ENCODE data around the gene GXYLT2. TPM values are rescaled to one million over a fixed set of nuclear protein-coding genes. Genes with fewer than 3 reads are reported as not detected.
A peak's percentile ranks its signal among the peaks of the same experiment; 100 is the strongest.

The GXYLT2 gene
- total and polyA plus RNA-seq, 2 of the 13 experiments (the other 11 are each of a cell fraction or from before 2014, with no cell fraction given) = 4.3 to 6.9 TPM

DNA sequence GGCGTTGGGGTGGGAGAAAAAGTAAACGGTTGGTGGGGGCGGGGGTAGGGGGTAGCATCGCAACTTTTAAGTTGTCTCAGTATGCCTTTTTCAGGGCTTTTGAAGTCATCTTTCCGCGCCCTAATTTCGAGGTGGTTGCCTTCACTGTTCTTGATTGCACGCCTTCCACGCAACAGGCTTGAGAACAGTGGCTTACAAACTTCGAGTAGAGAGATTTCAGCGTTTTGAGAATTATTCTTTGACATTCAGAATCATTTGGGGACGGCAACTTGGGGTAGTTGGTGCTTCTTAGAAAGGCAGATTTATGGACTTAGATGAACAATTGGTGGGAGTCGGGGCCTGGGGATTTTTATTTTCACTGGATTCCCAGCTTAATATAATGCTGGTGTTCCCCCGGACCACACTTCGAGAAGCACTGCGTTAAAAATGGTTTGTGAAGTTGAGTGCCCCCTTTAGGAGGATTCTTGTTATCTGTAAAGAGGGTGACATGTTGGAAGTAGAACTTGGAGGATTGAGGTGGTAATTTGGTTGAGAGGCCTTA, 109.6 kb downstream of the GXYLT2 start (continued):
- TF ChIP-seq, protein P1, sequence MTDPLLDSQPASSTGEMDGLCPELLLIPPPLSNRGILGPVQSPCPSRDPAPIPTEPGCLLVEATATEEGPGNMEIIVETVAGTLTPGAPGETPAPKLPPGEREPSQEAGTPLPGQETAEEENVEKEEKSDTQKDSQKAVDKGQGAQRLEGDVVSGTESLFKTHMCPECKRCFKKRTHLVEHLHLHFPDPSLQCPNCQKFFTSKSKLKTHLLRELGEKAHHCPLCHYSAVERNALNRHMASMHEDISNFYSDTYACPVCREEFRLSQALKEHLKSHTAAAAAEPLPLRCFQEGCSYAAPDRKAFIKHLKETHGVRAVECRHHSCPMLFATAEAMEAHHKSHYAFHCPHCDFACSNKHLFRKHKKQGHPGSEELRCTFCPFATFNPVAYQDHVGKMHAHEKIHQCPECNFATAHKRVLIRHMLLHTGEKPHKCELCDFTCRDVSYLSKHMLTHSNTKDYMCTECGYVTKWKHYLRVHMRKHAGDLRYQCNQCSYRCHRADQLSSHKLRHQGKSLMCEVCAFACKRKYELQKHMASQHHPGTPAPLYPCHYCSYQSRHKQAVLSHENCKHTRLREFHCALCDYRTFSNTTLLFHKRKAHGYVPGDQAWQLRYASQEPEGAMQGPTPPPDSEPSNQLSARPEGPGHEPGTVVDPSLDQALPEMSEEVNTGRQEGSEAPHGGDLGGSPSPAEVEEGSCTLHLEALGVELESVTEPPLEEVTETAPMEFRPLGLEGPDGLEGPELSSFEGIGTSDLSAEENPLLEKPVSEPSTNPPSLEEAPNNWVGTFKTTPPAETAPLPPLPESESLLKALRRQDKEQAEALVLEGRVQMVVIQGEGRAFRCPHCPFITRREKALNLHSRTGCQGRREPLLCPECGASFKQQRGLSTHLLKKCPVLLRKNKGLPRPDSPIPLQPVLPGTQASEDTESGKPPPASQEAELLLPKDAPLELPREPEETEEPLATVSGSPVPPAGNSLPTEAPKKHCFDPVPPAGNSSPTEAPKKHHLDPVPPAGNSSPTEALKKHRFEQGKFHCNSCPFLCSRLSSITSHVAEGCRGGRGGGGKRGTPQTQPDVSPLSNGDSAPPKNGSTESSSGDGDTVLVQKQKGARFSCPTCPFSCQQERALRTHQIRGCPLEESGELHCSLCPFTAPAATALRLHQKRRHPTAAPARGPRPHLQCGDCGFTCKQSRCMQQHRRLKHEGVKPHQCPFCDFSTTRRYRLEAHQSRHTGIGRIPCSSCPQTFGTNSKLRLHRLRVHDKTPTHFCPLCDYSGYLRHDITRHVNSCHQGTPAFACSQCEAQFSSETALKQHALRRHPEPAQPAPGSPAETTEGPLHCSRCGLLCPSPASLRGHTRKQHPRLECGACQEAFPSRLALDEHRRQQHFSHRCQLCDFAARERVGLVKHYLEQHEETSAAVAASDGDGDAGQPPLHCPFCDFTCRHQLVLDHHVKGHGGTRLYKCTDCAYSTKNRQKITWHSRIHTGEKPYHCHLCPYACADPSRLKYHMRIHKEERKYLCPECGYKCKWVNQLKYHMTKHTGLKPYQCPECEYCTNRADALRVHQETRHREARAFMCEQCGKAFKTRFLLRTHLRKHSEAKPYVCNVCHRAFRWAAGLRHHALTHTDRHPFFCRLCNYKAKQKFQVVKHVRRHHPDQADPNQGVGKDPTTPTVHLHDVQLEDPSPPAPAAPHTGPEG (CRISPR knock-in tag; IDR thresholded peaks at IDR 0.05) = no peak
- TF ChIP-seq NR2C2 (CRISPR knock-in tag; IDR thresholded peaks at IDR 0.05; ENCODE audit: borderline replicate concordance) (0 out of 2 replicates have a peak, but pooled peaks have one; percentile 13), ZNF777 (CRISPR knock-in tag; IDR thresholded peaks at IDR 0.05) (no peak), ZNF121 (CRISPR knock-in tag; IDR thresholded peaks at IDR 0.05) (0 out of 2 replicates have a peak, but pooled peaks have one; percentile 57), CHD4 (IDR thresholded peaks at IDR 0.05; ENCODE audit: borderline replicate concordance, low read length) (no peak), NR2F2 (IDR thresholded peaks at IDR 0.05; ENCODE audit: borderline replicate concordance, low read depth) (0 out of 2 replicates have a peak, but pooled peaks have one; percentile 30), ZNF644 (CRISPR knock-in tag; IDR thresholded peaks at IDR 0.05; ENCODE audit: low read depth) (peak; percentile 76), KLF9 (CRISPR knock-in tag; IDR thresholded peaks at IDR 0.05; ENCODE audit: low read depth) (no peak), TGIF2 (CRISPR knock-in tag; IDR thresholded peaks at IDR 0.05) (0 out of 2 replicates have a peak, but pooled peaks have one; percentile 24), MTF2 (CRISPR knock-in tag; IDR thresholded peaks at IDR 0.05; ENCODE audit: borderline replicate concordance) (no peak), XBP1 (CRISPR knock-in tag; IDR thresholded peaks at IDR 0.05) (no peak), ZNF230 (CRISPR knock-in tag; IDR thresholded peaks at IDR 0.05) (no peak), KDM5A (IDR thresholded peaks at IDR 0.05; ENCODE audit: borderline replicate concordance, low read length) (0 out of 2 replicates have a peak, but pooled peaks have one; percentile 41)
- TF ChIP-seq, protein P2, sequence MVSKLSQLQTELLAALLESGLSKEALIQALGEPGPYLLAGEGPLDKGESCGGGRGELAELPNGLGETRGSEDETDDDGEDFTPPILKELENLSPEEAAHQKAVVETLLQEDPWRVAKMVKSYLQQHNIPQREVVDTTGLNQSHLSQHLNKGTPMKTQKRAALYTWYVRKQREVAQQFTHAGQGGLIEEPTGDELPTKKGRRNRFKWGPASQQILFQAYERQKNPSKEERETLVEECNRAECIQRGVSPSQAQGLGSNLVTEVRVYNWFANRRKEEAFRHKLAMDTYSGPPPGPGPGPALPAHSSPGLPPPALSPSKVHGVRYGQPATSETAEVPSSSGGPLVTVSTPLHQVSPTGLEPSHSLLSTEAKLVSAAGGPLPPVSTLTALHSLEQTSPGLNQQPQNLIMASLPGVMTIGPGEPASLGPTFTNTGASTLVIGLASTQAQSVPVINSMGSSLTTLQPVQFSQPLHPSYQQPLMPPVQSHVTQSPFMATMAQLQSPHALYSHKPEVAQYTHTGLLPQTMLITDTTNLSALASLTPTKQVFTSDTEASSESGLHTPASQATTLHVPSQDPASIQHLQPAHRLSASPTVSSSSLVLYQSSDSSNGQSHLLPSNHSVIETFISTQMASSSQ (IDR thresholded peaks at IDR 0.05; ENCODE audit: low read depth) = no peak
- TF ChIP-seq, protein P2 (CRISPR knock-in tag; IDR thresholded peaks at IDR 0.05; ENCODE audit: borderline replicate concordance) = 0 out of 2 replicates have a peak, but pooled peaks have one; percentile 23
- TF ChIP-seq, protein P3, sequence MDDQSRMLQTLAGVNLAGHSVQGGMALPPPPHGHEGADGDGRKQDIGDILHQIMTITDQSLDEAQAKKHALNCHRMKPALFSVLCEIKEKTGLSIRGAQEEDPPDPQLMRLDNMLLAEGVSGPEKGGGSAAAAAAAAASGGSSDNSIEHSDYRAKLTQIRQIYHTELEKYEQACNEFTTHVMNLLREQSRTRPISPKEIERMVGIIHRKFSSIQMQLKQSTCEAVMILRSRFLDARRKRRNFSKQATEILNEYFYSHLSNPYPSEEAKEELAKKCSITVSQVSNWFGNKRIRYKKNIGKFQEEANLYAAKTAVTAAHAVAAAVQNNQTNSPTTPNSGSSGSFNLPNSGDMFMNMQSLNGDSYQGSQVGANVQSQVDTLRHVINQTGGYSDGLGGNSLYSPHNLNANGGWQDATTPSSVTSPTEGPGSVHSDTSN (CRISPR knock-in tag; IDR thresholded peaks at IDR 0.05; ENCODE audit: borderline replicate concordance) = no peak
- TF ChIP-seq, protein P4, sequence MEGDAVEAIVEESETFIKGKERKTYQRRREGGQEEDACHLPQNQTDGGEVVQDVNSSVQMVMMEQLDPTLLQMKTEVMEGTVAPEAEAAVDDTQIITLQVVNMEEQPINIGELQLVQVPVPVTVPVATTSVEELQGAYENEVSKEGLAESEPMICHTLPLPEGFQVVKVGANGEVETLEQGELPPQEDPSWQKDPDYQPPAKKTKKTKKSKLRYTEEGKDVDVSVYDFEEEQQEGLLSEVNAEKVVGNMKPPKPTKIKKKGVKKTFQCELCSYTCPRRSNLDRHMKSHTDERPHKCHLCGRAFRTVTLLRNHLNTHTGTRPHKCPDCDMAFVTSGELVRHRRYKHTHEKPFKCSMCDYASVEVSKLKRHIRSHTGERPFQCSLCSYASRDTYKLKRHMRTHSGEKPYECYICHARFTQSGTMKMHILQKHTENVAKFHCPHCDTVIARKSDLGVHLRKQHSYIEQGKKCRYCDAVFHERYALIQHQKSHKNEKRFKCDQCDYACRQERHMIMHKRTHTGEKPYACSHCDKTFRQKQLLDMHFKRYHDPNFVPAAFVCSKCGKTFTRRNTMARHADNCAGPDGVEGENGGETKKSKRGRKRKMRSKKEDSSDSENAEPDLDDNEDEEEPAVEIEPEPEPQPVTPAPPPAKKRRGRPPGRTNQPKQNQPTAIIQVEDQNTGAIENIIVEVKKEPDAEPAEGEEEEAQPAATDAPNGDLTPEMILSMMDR (CRISPR knock-in tag; IDR thresholded peaks at IDR 0.05) = peak; percentile 64

Data from HepG2 (cell line).